ENCODE measurements around the gene RBMS2.

DNA sequence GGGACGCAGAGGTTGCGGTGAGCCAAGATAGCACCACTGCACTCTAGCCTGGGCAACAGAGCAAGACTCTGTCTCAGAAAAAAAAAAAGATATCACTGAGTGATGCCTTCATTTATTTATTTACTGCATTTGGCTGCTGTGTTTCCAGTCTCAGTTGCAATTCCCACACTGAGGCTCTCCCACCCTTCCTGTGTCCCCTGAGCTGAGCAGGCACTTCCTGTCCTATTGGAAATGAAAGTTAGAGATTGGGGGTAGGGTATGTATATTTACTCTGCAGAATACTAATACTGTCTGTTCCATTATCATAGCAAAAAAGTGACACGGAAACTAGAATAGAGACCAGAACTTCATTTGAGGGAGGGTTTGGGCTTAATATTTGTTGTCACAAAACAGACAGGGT, 1.6 kb upstream of the RBMS2 start:
- no peak for TF ChIP-seq POLR2A (IDR thresholded peaks at IDR 0.05)
- TF ChIP-seq, protein P1, sequence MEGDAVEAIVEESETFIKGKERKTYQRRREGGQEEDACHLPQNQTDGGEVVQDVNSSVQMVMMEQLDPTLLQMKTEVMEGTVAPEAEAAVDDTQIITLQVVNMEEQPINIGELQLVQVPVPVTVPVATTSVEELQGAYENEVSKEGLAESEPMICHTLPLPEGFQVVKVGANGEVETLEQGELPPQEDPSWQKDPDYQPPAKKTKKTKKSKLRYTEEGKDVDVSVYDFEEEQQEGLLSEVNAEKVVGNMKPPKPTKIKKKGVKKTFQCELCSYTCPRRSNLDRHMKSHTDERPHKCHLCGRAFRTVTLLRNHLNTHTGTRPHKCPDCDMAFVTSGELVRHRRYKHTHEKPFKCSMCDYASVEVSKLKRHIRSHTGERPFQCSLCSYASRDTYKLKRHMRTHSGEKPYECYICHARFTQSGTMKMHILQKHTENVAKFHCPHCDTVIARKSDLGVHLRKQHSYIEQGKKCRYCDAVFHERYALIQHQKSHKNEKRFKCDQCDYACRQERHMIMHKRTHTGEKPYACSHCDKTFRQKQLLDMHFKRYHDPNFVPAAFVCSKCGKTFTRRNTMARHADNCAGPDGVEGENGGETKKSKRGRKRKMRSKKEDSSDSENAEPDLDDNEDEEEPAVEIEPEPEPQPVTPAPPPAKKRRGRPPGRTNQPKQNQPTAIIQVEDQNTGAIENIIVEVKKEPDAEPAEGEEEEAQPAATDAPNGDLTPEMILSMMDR (IDR thresholded peaks at IDR 0.05), result no peak

Data from uterus (tissue), 2 donors.